ENCODE measurements around the gene NOS2. TPM values are rescaled to one million over a fixed set of nuclear protein-coding genes. Genes with fewer than 3 reads are reported as not detected.
A peak's percentile ranks its signal among the peaks of the same experiment; 100 is the strongest.

Gene NOS2
- polyA plus RNA-seq, 1 donor (not counting 4 experiments of a cell fraction or from before 2014, with no cell fraction given), result not detected

DNA sequence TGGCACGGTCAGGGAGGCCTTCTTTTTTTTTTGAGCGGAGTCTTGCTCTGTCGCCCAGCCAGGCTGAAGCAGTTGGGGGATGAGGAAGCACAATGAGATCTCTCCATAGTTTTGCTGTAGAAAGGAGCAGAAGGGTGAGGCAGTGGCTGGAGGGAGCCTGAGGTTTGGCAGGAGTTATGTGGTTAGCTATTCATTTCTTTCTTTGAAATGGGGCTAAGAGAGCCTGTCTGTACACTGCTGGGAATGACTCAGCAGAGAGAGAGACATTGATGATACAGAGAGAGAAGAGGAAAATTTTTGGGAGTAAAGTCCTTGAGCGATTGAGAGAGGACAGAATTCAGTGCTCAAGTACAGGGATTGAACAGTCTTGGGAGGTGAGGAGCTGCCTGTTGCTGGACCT, 22.1 kb downstream of the NOS2 start:
- DNase-seq (ENCODE audit: low read depth, low spot score), result peak; percentile 13
- Histone ChIP-seq H3K4me1 (ENCODE audit: control insufficient read depth, extremely low read depth, insufficient read depth, low read length) (peaks cover 23% of the 10 kb centered on the region), H3K4me3 (ENCODE audit: control insufficient read depth in 2 of 3, extremely low read depth in 1 of 3, insufficient read depth in 2 of 3, low read depth in 1 of 3, low read length in 3 of 3) (no peak overlapping the region), H3K79me2 (ENCODE audit: control insufficient read depth, insufficient read depth, low read length) (no peaks in the 10 kb centered on the region), H2AFZ (ENCODE audit: control insufficient read depth, low read length) (no peak overlapping the region), H3K9ac (ENCODE audit: control insufficient read depth, extremely low read depth, insufficient read depth, low read length) (no peak overlapping the region), H3K9me3 (ENCODE audit: control insufficient read depth, low read depth, low read length) (no peaks in the 10 kb centered on the region), H3K9me1 (ENCODE audit: control insufficient read depth, extremely low read depth, insufficient read depth, low read length) (no peaks in the 10 kb centered on the region), H3K27ac (ENCODE audit: control insufficient read depth, insufficient read depth, low read length) (no peak overlapping the region), H3K27me3 (ENCODE audit: control insufficient read depth, extremely low read depth, insufficient read depth, low read length) (peaks cover 18% of the 10 kb centered on the region), H3K36me3 (ENCODE audit: control insufficient read depth in 2 of 2, extremely low read depth in 1 of 2, insufficient read depth in 2 of 2, low read length in 2 of 2) (no peaks in the 10 kb centered on the region), H4K20me1 (ENCODE audit: control insufficient read depth, extremely low read depth, insufficient read depth, low read length) (no peaks in the 10 kb centered on the region), H3K4me2 (ENCODE audit: control insufficient read depth, extremely low read depth, insufficient read depth, low read depth, low read length) (peak overlapping the region; percentile 49)
- FAIRE-seq, result peak; percentile 81
- dilution Hi-C loops (cut with MboI; ENCODE audit: extremely low pct_ligation_motif_present, low sequenced_read_pairs), result no loop called here
- TF ChIP-seq, protein P1, sequence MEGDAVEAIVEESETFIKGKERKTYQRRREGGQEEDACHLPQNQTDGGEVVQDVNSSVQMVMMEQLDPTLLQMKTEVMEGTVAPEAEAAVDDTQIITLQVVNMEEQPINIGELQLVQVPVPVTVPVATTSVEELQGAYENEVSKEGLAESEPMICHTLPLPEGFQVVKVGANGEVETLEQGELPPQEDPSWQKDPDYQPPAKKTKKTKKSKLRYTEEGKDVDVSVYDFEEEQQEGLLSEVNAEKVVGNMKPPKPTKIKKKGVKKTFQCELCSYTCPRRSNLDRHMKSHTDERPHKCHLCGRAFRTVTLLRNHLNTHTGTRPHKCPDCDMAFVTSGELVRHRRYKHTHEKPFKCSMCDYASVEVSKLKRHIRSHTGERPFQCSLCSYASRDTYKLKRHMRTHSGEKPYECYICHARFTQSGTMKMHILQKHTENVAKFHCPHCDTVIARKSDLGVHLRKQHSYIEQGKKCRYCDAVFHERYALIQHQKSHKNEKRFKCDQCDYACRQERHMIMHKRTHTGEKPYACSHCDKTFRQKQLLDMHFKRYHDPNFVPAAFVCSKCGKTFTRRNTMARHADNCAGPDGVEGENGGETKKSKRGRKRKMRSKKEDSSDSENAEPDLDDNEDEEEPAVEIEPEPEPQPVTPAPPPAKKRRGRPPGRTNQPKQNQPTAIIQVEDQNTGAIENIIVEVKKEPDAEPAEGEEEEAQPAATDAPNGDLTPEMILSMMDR (optimal IDR thresholded peaks at IDR 0.05 in 1 of 3, IDR thresholded peaks at IDR 0.05 in 1 of 3, conservative IDR thresholded peaks at IDR 0.05 in 1 of 3; ENCODE audit: extremely low read depth in 1 of 3, insufficient read depth in 2 of 3, low read length in 3 of 3), result no peak
- no peak for TF ChIP-seq EZH2 (IDR thresholded peaks at IDR 0.05; ENCODE audit: low read length)

DNA sequence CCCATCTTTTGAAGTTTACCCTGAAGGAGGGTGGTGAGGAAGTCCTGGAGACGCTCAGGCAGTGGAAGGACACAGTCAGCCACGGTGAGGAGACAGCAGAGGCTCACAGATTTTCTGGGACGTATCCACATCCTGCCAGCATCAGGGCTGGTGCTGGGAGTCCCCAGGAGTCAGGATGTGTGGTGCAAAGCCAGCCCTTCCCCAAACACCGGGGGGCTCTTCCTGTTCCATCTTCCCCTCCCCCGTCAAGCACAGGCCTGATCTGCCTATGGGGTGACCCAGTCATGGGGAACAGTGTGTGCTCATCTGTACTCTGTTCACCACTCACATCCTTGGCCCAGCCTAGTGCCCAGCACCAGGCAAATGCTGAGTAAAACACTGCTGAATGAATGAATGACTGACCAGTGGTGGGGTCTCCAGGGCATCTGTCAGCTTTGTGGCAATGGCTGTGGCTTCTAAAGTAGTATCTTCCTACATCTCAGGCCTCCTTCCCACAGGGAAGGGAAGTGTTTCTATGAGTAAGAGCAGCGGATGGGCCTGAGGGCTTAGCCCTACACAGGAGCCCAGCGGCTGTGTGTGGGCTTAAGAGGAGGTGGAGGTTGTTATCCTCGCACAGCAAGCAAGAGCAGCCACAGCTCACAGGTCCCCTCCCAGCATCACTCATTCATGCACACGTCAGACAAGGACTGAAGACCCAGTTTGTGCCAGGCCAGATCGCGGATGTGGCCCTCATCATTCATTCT, 23.3 kb downstream of the NOS2 start:
- no peaks in the 10 kb centered on the region for H3K36me3 ChIP-seq (ENCODE audit: control insufficient read depth in 2 of 2, extremely low read depth in 1 of 2, insufficient read depth in 2 of 2, low read length in 2 of 2)
- dilution Hi-C loops (cut with MboI; ENCODE audit: extremely low pct_ligation_motif_present, low sequenced_read_pairs), result no loop called here
- no peaks in the 10 kb centered on the region for H3K9me3 ChIP-seq (ENCODE audit: control insufficient read depth, low read depth, low read length)
- FAIRE-seq (no peak), DNase-seq (ENCODE audit: low read depth, low spot score) (peak; percentile 17)
- no peak for TF ChIP-seq EZH2 (IDR thresholded peaks at IDR 0.05; ENCODE audit: low read length)
- TF ChIP-seq, protein P1 (optimal IDR thresholded peaks at IDR 0.05 in 1 of 3, IDR thresholded peaks at IDR 0.05 in 1 of 3, conservative IDR thresholded peaks at IDR 0.05 in 1 of 3; ENCODE audit: extremely low read depth in 1 of 3, insufficient read depth in 2 of 3, low read length in 3 of 3), result no peak
- no peak overlapping the region for H3K9ac ChIP-seq (ENCODE audit: control insufficient read depth, extremely low read depth, insufficient read depth, low read length)
- H3K9me1 ChIP-seq (ENCODE audit: control insufficient read depth, extremely low read depth, insufficient read depth, low read length), result no peaks in the 10 kb centered on the region
- H2AFZ ChIP-seq (ENCODE audit: control insufficient read depth, low read length), result no peak overlapping the region
- no peaks in the 10 kb centered on the region for H4K20me1 ChIP-seq (ENCODE audit: control insufficient read depth, extremely low read depth, insufficient read depth, low read length)
- H3K79me2 ChIP-seq (ENCODE audit: control insufficient read depth, insufficient read depth, low read length), result no peaks in the 10 kb centered on the region
- no peak overlapping the region for H3K4me2 ChIP-seq (ENCODE audit: control insufficient read depth, extremely low read depth, insufficient read depth, low read depth, low read length)
- no peak overlapping the region for H3K4me3 ChIP-seq (ENCODE audit: control insufficient read depth in 2 of 3, extremely low read depth in 1 of 3, insufficient read depth in 2 of 3, low read depth in 1 of 3, low read length in 3 of 3)
- H3K27me3 ChIP-seq (ENCODE audit: control insufficient read depth, extremely low read depth, insufficient read depth, low read length), result peaks cover 12% of the 10 kb centered on the region
- peaks cover 23% of the 10 kb centered on the region for H3K4me1 ChIP-seq (ENCODE audit: control insufficient read depth, extremely low read depth, insufficient read depth, low read length)
- no peak overlapping the region for H3K27ac ChIP-seq (ENCODE audit: control insufficient read depth, insufficient read depth, low read length)
